ENCODE results near the gene UBAP2L.

Gene UBAP2L, protein sequence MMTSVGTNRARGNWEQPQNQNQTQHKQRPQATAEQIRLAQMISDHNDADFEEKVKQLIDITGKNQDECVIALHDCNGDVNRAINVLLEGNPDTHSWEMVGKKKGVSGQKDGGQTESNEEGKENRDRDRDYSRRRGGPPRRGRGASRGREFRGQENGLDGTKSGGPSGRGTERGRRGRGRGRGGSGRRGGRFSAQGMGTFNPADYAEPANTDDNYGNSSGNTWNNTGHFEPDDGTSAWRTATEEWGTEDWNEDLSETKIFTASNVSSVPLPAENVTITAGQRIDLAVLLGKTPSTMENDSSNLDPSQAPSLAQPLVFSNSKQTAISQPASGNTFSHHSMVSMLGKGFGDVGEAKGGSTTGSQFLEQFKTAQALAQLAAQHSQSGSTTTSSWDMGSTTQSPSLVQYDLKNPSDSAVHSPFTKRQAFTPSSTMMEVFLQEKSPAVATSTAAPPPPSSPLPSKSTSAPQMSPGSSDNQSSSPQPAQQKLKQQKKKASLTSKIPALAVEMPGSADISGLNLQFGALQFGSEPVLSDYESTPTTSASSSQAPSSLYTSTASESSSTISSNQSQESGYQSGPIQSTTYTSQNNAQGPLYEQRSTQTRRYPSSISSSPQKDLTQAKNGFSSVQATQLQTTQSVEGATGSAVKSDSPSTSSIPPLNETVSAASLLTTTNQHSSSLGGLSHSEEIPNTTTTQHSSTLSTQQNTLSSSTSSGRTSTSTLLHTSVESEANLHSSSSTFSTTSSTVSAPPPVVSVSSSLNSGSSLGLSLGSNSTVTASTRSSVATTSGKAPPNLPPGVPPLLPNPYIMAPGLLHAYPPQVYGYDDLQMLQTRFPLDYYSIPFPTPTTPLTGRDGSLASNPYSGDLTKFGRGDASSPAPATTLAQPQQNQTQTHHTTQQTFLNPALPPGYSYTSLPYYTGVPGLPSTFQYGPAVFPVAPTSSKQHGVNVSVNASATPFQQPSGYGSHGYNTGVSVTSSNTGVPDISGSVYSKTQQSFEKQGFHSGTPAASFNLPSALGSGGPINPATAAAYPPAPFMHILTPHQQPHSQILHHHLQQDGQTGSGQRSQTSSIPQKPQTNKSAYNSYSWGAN

GRCh38 chr1:154220071-154220969 lies at the start of gene UBAP2L:
UBAP2L (plus strand) TSS chr1:154220955; CDS start chr1:154225124, 4,169 bp downstream.
- TF ChIP-seq, protein P1, sequence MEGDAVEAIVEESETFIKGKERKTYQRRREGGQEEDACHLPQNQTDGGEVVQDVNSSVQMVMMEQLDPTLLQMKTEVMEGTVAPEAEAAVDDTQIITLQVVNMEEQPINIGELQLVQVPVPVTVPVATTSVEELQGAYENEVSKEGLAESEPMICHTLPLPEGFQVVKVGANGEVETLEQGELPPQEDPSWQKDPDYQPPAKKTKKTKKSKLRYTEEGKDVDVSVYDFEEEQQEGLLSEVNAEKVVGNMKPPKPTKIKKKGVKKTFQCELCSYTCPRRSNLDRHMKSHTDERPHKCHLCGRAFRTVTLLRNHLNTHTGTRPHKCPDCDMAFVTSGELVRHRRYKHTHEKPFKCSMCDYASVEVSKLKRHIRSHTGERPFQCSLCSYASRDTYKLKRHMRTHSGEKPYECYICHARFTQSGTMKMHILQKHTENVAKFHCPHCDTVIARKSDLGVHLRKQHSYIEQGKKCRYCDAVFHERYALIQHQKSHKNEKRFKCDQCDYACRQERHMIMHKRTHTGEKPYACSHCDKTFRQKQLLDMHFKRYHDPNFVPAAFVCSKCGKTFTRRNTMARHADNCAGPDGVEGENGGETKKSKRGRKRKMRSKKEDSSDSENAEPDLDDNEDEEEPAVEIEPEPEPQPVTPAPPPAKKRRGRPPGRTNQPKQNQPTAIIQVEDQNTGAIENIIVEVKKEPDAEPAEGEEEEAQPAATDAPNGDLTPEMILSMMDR (IDR thresholded peaks at IDR 0.05; ENCODE audit: low read length, missing control alignments): no peak
- DNase-seq (ENCODE audit: low read depth): peak; percentile 99
- peak within 1 kb of the TSS; percentile 91 for H3K4me3 ChIP-seq (replicated peaks; ENCODE audit: low read depth, low read length)

DNA sequence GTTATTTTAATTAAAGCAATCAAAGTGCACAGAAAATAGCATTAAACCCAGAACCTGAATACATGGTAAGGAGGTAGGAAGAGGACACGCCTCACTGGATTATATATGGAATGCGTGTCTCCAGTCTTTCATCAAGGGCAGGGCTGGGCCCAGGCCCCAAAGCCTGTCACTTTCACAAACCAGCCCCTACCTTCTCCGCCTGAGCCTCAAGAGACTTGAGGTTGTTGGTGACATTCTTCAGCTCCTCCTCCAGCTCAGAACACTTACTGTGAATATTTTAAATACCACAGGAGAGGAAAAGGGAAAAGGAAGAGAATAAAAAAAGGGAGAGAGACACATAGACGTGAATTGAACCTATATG lies 49.6 kb upstream of the UBAP2L start:
- H3K4me3 ChIP-seq (replicated peaks; ENCODE audit: low read depth, low read length): no peak overlapping the region
- no peak for DNase-seq (ENCODE audit: low read depth)
- TF ChIP-seq, protein P1 (IDR thresholded peaks at IDR 0.05; ENCODE audit: low read length, missing control alignments): no peak

DNA sequence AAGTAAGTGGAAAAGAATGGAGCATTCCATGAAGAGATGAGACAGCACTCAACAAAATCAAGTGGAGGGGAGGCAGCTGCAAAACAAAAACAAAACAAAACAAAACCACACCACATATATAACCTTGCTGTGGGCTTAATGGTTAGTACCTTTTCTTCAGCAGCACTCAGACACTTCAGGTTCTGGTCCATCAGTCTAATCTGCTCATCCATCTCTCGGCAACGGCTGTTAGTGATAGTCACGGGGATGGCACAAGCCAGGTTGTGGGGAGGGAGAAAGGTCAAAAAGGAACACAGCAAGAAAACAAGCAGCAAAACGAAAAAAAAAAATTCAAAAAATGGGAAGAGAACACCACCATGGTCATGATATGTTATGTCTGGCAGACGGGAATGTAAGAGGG lies 48.9 kb upstream of the UBAP2L start:
- no peak for DNase-seq (ENCODE audit: low read depth)
- TF ChIP-seq, protein P1 (IDR thresholded peaks at IDR 0.05; ENCODE audit: low read length, missing control alignments): no peak
- no peak overlapping the region for H3K4me3 ChIP-seq (replicated peaks; ENCODE audit: low read depth, low read length)

DNA sequence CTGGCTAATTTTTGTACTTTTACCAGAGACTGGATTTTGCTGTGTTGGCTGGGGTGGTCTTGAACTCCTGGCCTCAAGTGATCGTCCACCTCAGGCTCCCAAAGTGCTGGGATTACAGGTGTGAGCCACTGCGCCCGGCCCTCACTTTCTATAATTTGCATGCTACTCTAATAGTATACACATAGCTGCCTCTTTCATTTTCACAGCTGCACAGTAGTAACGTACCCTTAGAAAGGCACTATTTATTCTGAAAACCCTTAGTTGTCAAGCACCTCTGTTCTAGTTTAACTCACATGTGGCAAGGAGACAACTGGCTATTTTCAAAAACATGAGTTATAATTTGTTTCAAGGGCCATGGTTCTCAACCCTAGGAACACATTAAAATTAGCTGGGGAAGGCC lies 46.1 kb upstream of the UBAP2L start:
- no peak overlapping the region for H3K4me3 ChIP-seq (replicated peaks; ENCODE audit: low read depth, low read length)
- TF ChIP-seq, protein P1 (IDR thresholded peaks at IDR 0.05; ENCODE audit: low read length, missing control alignments): no peak
- DNase-seq (ENCODE audit: low read depth): no peak

DNA sequence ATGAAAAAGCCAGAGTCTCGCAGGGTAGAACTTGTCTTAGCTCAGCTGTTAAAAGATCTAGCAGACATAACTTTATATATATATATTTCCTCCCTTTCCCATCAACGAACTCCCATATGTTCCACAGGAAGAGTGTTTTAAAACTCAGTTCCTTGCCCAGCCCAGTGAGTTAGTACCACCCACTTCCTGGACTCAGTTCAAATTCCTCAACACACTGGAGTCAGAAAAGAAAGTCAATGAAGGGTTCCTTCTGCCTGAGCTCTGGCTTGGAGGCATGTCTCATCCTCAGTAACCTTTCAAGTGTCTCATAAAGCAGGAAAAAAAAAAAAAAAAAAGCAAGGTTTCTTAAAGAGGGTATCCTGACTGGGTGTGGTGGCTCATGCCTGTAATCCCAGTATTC lies 44.4 kb upstream of the UBAP2L start:
- TF ChIP-seq, protein P1 (IDR thresholded peaks at IDR 0.05; ENCODE audit: low read length, missing control alignments): no peak
- H3K4me3 ChIP-seq (replicated peaks; ENCODE audit: low read depth, low read length): no peak overlapping the region
- peak; percentile 84 for DNase-seq (ENCODE audit: low read depth)

- no peak for DNase-seq (ENCODE audit: low read depth)
- TF ChIP-seq, protein P1 (IDR thresholded peaks at IDR 0.05; ENCODE audit: low read length, missing control alignments): no peak
These were observed 42.7 kb upstream of the UBAP2L start for GRCh38 chr1:154178013-154178412.

More at GRCh38 chr1:154178013-154178412, 42.7 kb upstream of the UBAP2L start:
- H3K4me3 ChIP-seq (replicated peaks; ENCODE audit: low read depth, low read length): no peak overlapping the region
